HepG2 (cell line): ENCODE results near the gene MEX3A. TPM values are rescaled to one million over a fixed set of nuclear protein-coding genes. Genes with fewer than 3 reads are reported as not detected.

Source experiments
- CEBPG ChIP-seq: IDR thresholded peaks from 2 replicates; pipeline ENCODE4 v1.6.1; 2016
- KDM2A ChIP-seq: sonication (generic); formaldehyde crosslinking; IDR thresholded peaks from 2 replicates; pipeline ENCODE4 v1.4.0; 2020; ENCODE audit warnings: low read depth, missing genetic modification reagents, borderline replicate concordance
- SAP130 ChIP-seq: IDR thresholded peaks from 2 replicates; pipeline ENCODE4 v1.6.1; 2016; ENCODE audit warnings: low read depth
- YEATS2 ChIP-seq: sonication (generic); formaldehyde crosslinking; IDR thresholded peaks from 2 replicates; pipeline ENCODE4 v1.4.0; 2020; ENCODE audit warnings: missing genetic modification reagents, borderline replicate concordance
- ZKSCAN5 ChIP-seq: sonication (generic); formaldehyde crosslinking; IDR thresholded peaks from 2 replicates; pipeline ENCODE4 v1.5.1; 2020; ENCODE audit warnings: mild to moderate bottlenecking, missing genetic modification reagents
- ZNF674 ChIP-seq: sonication (generic); formaldehyde crosslinking; IDR thresholded peaks from 2 replicates; pipeline ENCODE4 v1.5.0; 2020; ENCODE audit warnings: low read depth, mild to moderate bottlenecking, missing genetic modification reagents
- ZNF709 ChIP-seq: sonication (generic); formaldehyde crosslinking; IDR thresholded peaks from 2 replicates; pipeline ENCODE4 v1.5.0; 2020; ENCODE audit warnings: mild to moderate bottlenecking, missing genetic modification reagents
- ZNF891 ChIP-seq: sonication (generic); formaldehyde crosslinking; IDR thresholded peaks from 2 replicates; pipeline ENCODE4 v1.5.0; 2020; ENCODE audit warnings: mild to moderate bottlenecking, missing genetic modification reagents
- polyA plus RNA-seq, 8 experiments: library from polyadenylated mRNA; depleted of rRNA in 3 of 8; stranded (reverse) in 7 of 8; unstranded in 1 of 8; fragments of >200 nt; fragmentation: Illumina TruSeq in 4 of 8; extraction: Trizol in 4 of 8; gene quantifications; 2 replicates each; pipeline versions ENCODE4 v1.2.1 to v1.2.3, GENCODE V29; 2011 to 2016; ENCODE audit warnings: low read depth in 4 of 8, missing spikeins in 1 of 8, mixed read lengths in 1 of 8; ENCODE audit not compliant: insufficient read depth in 1 of 8
- total RNA-seq, 5 experiments: library from RNA; depleted of rRNA; stranded (reverse); fragments of >200 nt; fragmentation: Illumina TruSeq; extraction: Trizol; gene quantifications; 2 replicates each; pipeline ENCODE4 v1.2.3, GENCODE V29; 2016; ENCODE audit warnings: low read depth in 1 of 5
- TF ChIP-seq, protein P1 (sequence below): sonication (generic); IDR thresholded peaks from 2 replicates; pipeline ENCODE4 v1.6.1; 2016; ENCODE audit warnings: low read depth, borderline replicate concordance
- TF ChIP-seq, protein P2 (sequence below): sonication (generic); formaldehyde crosslinking; IDR thresholded peaks from 2 replicates; pipeline ENCODE4 v1.4.0; 2020; ENCODE audit warnings: missing genetic modification reagents
- TF ChIP-seq, protein P3 (sequence below): sonication (generic); formaldehyde crosslinking; IDR thresholded peaks from 2 replicates; pipeline ENCODE4 v1.4.0; 2020; ENCODE audit warnings: missing genetic modification reagents

MEX3A gene
- total and polyA plus RNA-seq, 2 of the 13 experiments (the other 11 are each of a cell fraction or from before 2014, with no cell fraction given), result 7.6 to 9.1 TPM

DNA sequence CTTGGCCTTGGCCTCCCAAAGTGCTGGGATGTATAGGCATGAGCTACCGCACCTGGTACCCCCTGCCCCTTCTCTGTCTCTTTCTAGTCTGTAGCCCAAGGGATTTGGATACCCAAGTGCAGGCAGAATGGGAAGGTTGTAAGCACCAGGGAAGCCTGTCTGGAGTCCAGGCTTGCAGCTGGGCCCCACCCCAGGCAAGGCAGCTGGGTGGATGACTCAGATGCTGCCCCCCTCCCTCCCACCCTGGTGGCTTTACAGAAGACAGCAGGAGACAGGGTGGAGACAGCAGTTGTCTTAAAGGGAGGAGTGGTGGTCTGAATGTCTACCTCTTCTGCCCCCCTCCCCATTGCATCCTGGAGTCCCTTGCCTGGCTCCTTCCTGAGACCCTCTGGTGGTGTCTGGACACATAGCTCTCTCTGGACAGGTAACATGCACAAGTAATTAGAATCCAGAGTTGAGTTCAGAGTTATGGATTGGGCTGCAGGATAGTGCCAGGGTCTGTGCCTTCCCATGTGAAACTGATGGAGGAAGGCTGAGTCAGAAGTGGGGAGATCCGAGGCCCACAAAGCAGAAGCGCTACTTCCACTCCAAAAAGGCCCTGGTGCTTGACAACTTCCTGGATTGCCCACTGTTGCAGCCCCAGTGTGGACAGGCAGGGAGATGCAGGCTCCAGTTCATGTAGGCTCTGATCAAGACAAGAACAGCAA, 37.4 kb upstream of the MEX3A start (continued):
- TF ChIP-seq, protein P1, sequence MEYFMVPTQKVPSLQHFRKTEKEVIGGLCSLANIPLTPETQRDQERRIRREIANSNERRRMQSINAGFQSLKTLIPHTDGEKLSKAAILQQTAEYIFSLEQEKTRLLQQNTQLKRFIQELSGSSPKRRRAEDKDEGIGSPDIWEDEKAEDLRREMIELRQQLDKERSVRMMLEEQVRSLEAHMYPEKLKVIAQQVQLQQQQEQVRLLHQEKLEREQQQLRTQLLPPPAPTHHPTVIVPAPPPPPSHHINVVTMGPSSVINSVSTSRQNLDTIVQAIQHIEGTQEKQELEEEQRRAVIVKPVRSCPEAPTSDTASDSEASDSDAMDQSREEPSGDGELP, result peak; percentile 61; the same call in 1 of the 2 replicates
- TF ChIP-seq YEATS2 (CRISPR knock-in tag) (no peak), CEBPG (CRISPR knock-in tag) (no peak), ZNF709 (CRISPR knock-in tag) (0 out of 2 replicates have a peak, but pooled peaks have one; percentile 14), ZKSCAN5 (CRISPR knock-in tag) (no peak), ZNF891 (no peak), KDM2A (CRISPR knock-in tag) (0 out of 2 replicates have a peak, but pooled peaks have one; percentile 20), ZNF674 (CRISPR knock-in tag) (no peak), SAP130 (peak; percentile 52)
- TF ChIP-seq, protein P2, sequence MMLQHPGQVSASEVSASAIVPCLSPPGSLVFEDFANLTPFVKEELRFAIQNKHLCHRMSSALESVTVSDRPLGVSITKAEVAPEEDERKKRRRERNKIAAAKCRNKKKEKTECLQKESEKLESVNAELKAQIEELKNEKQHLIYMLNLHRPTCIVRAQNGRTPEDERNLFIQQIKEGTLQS (CRISPR knock-in tag), result peak; percentile 27; the same call in 1 of the 2 replicates
- TF ChIP-seq, protein P3, sequence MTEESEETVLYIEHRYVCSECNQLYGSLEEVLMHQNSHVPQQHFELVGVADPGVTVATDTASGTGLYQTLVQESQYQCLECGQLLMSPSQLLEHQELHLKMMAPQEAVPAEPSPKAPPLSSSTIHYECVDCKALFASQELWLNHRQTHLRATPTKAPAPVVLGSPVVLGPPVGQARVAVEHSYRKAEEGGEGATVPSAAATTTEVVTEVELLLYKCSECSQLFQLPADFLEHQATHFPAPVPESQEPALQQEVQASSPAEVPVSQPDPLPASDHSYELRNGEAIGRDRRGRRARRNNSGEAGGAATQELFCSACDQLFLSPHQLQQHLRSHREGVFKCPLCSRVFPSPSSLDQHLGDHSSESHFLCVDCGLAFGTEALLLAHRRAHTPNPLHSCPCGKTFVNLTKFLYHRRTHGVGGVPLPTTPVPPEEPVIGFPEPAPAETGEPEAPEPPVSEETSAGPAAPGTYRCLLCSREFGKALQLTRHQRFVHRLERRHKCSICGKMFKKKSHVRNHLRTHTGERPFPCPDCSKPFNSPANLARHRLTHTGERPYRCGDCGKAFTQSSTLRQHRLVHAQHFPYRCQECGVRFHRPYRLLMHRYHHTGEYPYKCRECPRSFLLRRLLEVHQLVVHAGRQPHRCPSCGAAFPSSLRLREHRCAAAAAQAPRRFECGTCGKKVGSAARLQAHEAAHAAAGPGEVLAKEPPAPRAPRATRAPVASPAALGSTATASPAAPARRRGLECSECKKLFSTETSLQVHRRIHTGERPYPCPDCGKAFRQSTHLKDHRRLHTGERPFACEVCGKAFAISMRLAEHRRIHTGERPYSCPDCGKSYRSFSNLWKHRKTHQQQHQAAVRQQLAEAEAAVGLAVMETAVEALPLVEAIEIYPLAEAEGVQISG, result no peak
